HG03066 (cell line): ENCODE measurements around the gene NFKBIA.
"Not testable (repeated sequence)": the region's sequence is repeated elsewhere in the genome, so short reads cannot be mapped to it uniquely, and the experiment has no call there.

Experiments used
- ATAC-seq: cut with Tn5 transposase; IDR thresholded peaks from one replicate; pipeline ENCODE4 v1.9.1; 2021; ENCODE audit warnings: low read depth; ENCODE audit not compliant: unreplicated experiment

The NFKBIA gene

GRCh38 chr14:35392103-35392502, 12.4 kb downstream of the NFKBIA start:
- ATAC-seq = no peak

- no peak for ATAC-seq
These were observed 13.2 kb downstream of the NFKBIA start for GRCh38 chr14:35391388-35391710.

- no peak for ATAC-seq
These were observed 13.8 kb downstream of the NFKBIA start for GRCh38 chr14:35390577-35391387.

GRCh38 chr14:35389315-35389667, 15.3 kb downstream of the NFKBIA start:
- ATAC-seq = no peak

- no peak for ATAC-seq
These were observed 15.8 kb downstream of the NFKBIA start for GRCh38 chr14:35388656-35389314.

- ATAC-seq = no peak
These were observed 16.6 kb downstream of the NFKBIA start for GRCh38 chr14:35387713-35388579.

GRCh38 chr14:35387219-35387618, 17.3 kb downstream of the NFKBIA start:
- no peak for ATAC-seq

- no peak for ATAC-seq
These were observed 17.9 kb downstream of the NFKBIA start for GRCh38 chr14:35386673-35387125.

GRCh38 chr14:35385042-35385839, 19.3 kb downstream of the NFKBIA start:
- ATAC-seq = no peak

- ATAC-seq = no peak
These were observed 20.0 kb downstream of the NFKBIA start for GRCh38 chr14:35384455-35385041.

GRCh38 chr14:35383569-35384454, 20.7 kb downstream of the NFKBIA start:
- no peak for ATAC-seq

GRCh38 chr14:35380794-35381193, 23.8 kb downstream of the NFKBIA start:
- no peak for ATAC-seq

- not testable (repeated sequence) for ATAC-seq
These were observed 25.2 kb downstream of the NFKBIA start for GRCh38 chr14:35379234-35379933.

GRCh38 chr14:35378425-35379233, 25.9 kb downstream of the NFKBIA start:
- no peak for ATAC-seq

GRCh38 chr14:35375558-35376025, 29.0 kb downstream of the NFKBIA start:
- ATAC-seq = no peak

- no peak for ATAC-seq
These were observed 30.3 kb downstream of the NFKBIA start for GRCh38 chr14:35374263-35374712.

GRCh38 chr14:35373208-35373607, 31.3 kb downstream of the NFKBIA start:
- ATAC-seq = not testable (repeated sequence)
